Measurements from ENCODE around the gene HOXB9. TPM values are rescaled to one million over a fixed set of nuclear protein-coding genes. Genes with fewer than 3 reads are reported as not detected.

HOXB9 gene
- total and polyA plus RNA-seq, 2 donors (not counting 3 experiments of a cell fraction or from before 2014, with no cell fraction given): 0.79 to 1.1 TPM

DNA sequence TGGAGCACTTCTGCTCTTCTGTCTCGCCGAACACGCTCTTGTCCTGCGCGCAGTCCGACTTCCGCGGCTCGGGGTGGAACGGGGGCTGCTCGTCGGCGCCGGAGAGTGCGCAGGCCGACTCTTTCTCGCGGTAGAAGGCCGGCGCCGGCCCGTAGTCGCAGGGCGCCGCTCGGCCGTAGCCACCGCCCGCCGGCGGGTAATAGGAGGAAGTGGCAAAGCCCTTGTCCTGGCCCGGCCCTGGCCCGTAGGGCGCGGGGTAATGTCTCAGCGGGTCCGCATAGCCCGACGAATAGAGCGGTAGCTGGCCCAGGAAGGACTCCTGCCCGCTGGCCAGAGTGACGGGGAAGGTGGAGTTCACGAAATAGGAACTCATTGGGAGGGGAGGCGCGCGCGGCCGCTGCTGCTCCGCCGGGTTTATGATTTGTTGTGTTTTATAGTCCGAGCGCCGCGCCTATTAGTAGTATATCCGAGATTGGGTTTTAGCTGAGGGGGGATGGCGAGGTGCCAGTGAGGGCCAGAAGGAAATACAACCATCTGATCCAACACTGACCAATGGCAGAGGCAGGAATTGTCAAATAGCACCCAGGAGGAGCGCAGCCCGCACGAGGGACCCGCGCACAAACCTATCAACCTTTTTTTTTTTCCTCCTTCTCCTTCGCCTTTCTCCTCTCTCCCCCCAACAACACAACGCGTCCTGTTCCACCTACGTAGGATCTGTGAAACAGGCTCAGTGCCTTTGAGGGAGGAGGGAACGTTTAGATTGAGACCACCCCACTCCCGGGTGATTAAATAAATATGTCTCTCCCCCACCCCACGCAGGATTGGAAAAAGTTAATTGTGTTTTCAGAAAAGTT is 28.2 kb downstream of the HOXB9 start:
- TF ChIP-seq POLR2A (IDR thresholded peaks at IDR 0.05; ENCODE audit: low read depth, low read length) (peak; percentile 58), POLR2AphosphoS5 (IDR thresholded peaks at IDR 0.05; ENCODE audit: insufficient read depth, low read depth, low read length) (peak; percentile 43), FOS (IDR thresholded peaks at IDR 0.05; ENCODE audit: borderline replicate concordance, insufficient read depth, low read length) (no peak)
- H3K79me2 ChIP-seq (ENCODE audit: control insufficient read depth, insufficient read depth, low read length): peaks cover 77% of the 10 kb centered on the region
- no peaks in the 10 kb centered on the region for H4K20me1 ChIP-seq (replicated peaks; ENCODE audit: control insufficient read depth, extremely low read depth, insufficient read depth, low read length)
- H3K4me3 ChIP-seq (replicated peaks in 1 of 3; ENCODE audit: insufficient read depth in 1 of 3, low read depth in 1 of 3, low read length in 3 of 3): peak overlapping the region; percentile 35 to 43 (median 36)
- ChIA-PET CTCF (interaction anchor here (0.7 to 1.8 kb wide), 5 partner anchors 10 to 382 kb away, joined by 3 to 5 read pairs (median 3); no protein-coding TSS in a partner anchor), POLR2A (interaction anchor here (1.0 kb wide), 1 partner anchor 15 kb away, joined by 4 read pairs; no protein-coding TSS in a partner anchor)
- no peaks in the 10 kb centered on the region for H3K9me1 ChIP-seq (replicated peaks; ENCODE audit: control insufficient read depth, extremely low read depth, insufficient read depth, low read length)
- no peaks in the 10 kb centered on the region for H3K9me3 ChIP-seq (replicated peaks; ENCODE audit: control insufficient read depth, insufficient read depth, low read length)
- peak overlapping the region; percentile 55 for H3K9ac ChIP-seq (replicated peaks; ENCODE audit: extremely low read depth, insufficient read depth, low read length)
- peak overlapping the region; percentile 28 for H3K4me2 ChIP-seq (ENCODE audit: insufficient read depth, low read length)
- no TSS peak for BruUV-seq (replicated peaks)
- peaks cover 3% of the 10 kb centered on the region in 2 experiments for H3K36me3 ChIP-seq (ENCODE audit: control insufficient read depth in 2 of 2, extremely low read depth in 1 of 2, insufficient read depth in 2 of 2, low read length in 2 of 2)
- FAIRE-seq (peak; percentile 79), DNase-seq (ENCODE audit: low read depth, low spot score) (peak; percentile 65)
- intact Hi-C loops (cut with micrococcal nuclease): no loop called here
- peaks cover 33% of the 10 kb centered on the region for H3K4me1 ChIP-seq (ENCODE audit: control insufficient read depth, extremely low read depth, insufficient read depth, low read length)
- no peaks in the 10 kb centered on the region for H3K27me3 ChIP-seq (ENCODE audit: control insufficient read depth in 2 of 2, insufficient read depth in 2 of 2, low read length in 2 of 2)
- dilution Hi-C loops (cut with MboI; ENCODE audit: extremely low pct_ligation_motif_present, low sequenced_read_pairs): no loop called here
- H3K27ac ChIP-seq (ENCODE audit: insufficient read depth, low read depth, low read length): peak overlapping the region; percentile 36
- peak overlapping the region; percentile 37 for H2AFZ ChIP-seq (ENCODE audit: low read depth, low read length)

DNA sequence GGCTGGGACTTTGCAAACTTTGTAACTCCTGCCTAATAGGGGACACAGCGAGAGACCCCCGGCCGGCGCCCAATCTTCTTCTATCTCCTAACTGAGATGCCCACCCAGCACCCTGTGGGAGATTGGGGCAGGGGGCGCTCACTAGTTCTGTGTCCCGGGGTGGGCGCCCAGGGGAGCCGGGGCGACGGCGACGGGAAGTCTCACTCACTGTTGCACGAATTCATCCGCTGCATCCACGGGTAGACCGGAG is 28.7 kb downstream of the HOXB9 start:
- FAIRE-seq: peak; percentile 65
- intact Hi-C loops (cut with micrococcal nuclease): no loop called here

More for the DNA sequence above, 28.7 kb downstream of the HOXB9 start:
- TF ChIP-seq POLR2AphosphoS5 (IDR thresholded peaks at IDR 0.05; ENCODE audit: insufficient read depth, low read depth, low read length) (no peak), MYC (IDR thresholded peaks at IDR 0.05; ENCODE audit: low read depth, low read length) (no peak), JUN (IDR thresholded peaks at IDR 0.05; ENCODE audit: borderline replicate concordance, insufficient read depth, insufficient read length, low read depth) (no peak), GATA2 (IDR thresholded peaks at IDR 0.05; ENCODE audit: insufficient read depth, insufficient read length, low read depth, low read length) (no peak), FOS (IDR thresholded peaks at IDR 0.05; ENCODE audit: borderline replicate concordance, insufficient read depth, low read length) (no peak), EZH2 (IDR thresholded peaks at IDR 0.05; ENCODE audit: borderline replicate concordance, low read depth, low read length, severe bottlenecking) (no peak), POLR2A (IDR thresholded peaks at IDR 0.05; ENCODE audit: low read depth, low read length) (no peak)
- TF ChIP-seq, protein P1, sequence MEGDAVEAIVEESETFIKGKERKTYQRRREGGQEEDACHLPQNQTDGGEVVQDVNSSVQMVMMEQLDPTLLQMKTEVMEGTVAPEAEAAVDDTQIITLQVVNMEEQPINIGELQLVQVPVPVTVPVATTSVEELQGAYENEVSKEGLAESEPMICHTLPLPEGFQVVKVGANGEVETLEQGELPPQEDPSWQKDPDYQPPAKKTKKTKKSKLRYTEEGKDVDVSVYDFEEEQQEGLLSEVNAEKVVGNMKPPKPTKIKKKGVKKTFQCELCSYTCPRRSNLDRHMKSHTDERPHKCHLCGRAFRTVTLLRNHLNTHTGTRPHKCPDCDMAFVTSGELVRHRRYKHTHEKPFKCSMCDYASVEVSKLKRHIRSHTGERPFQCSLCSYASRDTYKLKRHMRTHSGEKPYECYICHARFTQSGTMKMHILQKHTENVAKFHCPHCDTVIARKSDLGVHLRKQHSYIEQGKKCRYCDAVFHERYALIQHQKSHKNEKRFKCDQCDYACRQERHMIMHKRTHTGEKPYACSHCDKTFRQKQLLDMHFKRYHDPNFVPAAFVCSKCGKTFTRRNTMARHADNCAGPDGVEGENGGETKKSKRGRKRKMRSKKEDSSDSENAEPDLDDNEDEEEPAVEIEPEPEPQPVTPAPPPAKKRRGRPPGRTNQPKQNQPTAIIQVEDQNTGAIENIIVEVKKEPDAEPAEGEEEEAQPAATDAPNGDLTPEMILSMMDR (IDR thresholded peaks at IDR 0.05; ENCODE audit: extremely low read depth in 1 of 2, insufficient read depth in 1 of 2, low read depth in 1 of 2, low read length in 2 of 2): no peak
- TF ChIP-seq, protein P2, sequence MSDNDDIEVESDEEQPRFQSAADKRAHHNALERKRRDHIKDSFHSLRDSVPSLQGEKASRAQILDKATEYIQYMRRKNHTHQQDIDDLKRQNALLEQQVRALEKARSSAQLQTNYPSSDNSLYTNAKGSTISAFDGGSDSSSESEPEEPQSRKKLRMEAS (IDR thresholded peaks at IDR 0.05; ENCODE audit: insufficient read depth, insufficient read length): no peak
- H3K9me1 ChIP-seq (replicated peaks; ENCODE audit: control insufficient read depth, extremely low read depth, insufficient read depth, low read length): no peaks in the 10 kb centered on the region
- H3K27me3 ChIP-seq (ENCODE audit: control insufficient read depth in 2 of 2, insufficient read depth in 2 of 2, low read length in 2 of 2): no peaks in the 10 kb centered on the region
- peaks cover 32% of the 10 kb centered on the region for H3K4me1 ChIP-seq (ENCODE audit: control insufficient read depth, extremely low read depth, insufficient read depth, low read length)
- peak overlapping the region; percentile 28 for H3K4me2 ChIP-seq (ENCODE audit: insufficient read depth, low read length)
- peak overlapping the region; percentile 35 to 43 (median 36) for H3K4me3 ChIP-seq (replicated peaks in 1 of 3; ENCODE audit: insufficient read depth in 1 of 3, low read depth in 1 of 3, low read length in 3 of 3)
- H2AFZ ChIP-seq (ENCODE audit: low read depth, low read length): peak overlapping the region; percentile 37
- H3K36me3 ChIP-seq (ENCODE audit: control insufficient read depth in 2 of 2, extremely low read depth in 1 of 2, insufficient read depth in 2 of 2, low read length in 2 of 2): peaks cover 3% of the 10 kb centered on the region in 2 experiments
- no peaks in the 10 kb centered on the region for H3K9me3 ChIP-seq (replicated peaks; ENCODE audit: control insufficient read depth, insufficient read depth, low read length)
- ChIA-PET CTCF (interaction anchor here (0.7 to 1.6 kb wide), 2 partner anchors 10 to 338 kb away, joined by 3 read pairs; no protein-coding TSS in a partner anchor), POLR2A (interaction anchor here (1.0 kb wide), 1 partner anchor 15 kb away, joined by 4 read pairs; no protein-coding TSS in a partner anchor)
- H3K79me2 ChIP-seq (ENCODE audit: control insufficient read depth, insufficient read depth, low read length): peaks cover 76% of the 10 kb centered on the region
- H3K27ac ChIP-seq (ENCODE audit: insufficient read depth, low read depth, low read length): peak overlapping the region; percentile 36
- H4K20me1 ChIP-seq (replicated peaks; ENCODE audit: control insufficient read depth, extremely low read depth, insufficient read depth, low read length): no peaks in the 10 kb centered on the region
- peak overlapping the region; percentile 55 for H3K9ac ChIP-seq (replicated peaks; ENCODE audit: extremely low read depth, insufficient read depth, low read length)
- DNase-seq (ENCODE audit: low read depth, low spot score): no peak
- dilution Hi-C loops (cut with MboI; ENCODE audit: extremely low pct_ligation_motif_present, low sequenced_read_pairs): no loop called here
- BruUV-seq (replicated peaks): no TSS peak

All from endothelial cell of umbilical vein (primary cell).